Gastrocnemius medialis (tissue), 4 donors: ENCODE measurements around the gene TAS2R31.

Source experiments
- POLR2A ChIP-seq, 2 donors: fragments of 450-650 bp; IDR thresholded peaks; one replicate each; pipeline ENCODE4 v1.6.1; 2017; ENCODE audit warnings: antibody characterized with exemption in 2 of 2, mild to moderate bottlenecking in 2 of 2, moderate library complexity in 2 of 2
- TF ChIP-seq, protein P1 (sequence below), 5 experiments: fragments of 450-650 bp in 3 of 5; fragments of 200-600 bp in 2 of 5; sonication (generic) in 2 of 5; IDR thresholded peaks in 4 of 5; conservative IDR thresholded peaks in 1 of 5; 1 replicate in 4 of 5; 2 replicates in 1 of 5; pipeline ENCODE4 v1.5.1; 2016 to 2019; ENCODE audit warnings: antibody characterized with exemption in 5 of 5, mild to moderate bottlenecking in 3 of 5, moderate library complexity in 3 of 5

DNA sequence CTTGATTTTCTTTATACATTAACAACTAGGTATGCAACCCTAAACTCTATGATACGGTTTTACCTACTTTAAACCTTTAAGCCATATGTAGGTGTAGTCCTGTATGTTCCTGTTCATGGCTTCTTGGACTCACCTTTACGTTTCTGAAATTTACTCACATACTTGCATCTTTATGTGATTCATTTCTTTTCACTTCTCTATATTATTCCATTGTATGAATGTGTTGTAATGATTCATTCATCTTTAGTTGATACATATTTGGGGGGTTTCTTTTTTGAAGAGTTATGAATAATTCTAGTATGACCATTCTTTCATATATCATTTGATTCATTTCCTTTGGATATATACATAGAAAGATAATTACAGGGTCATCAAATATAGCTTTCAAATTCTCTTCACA is 42.1 kb downstream of the TAS2R31 start:
- TF ChIP-seq, protein P1, sequence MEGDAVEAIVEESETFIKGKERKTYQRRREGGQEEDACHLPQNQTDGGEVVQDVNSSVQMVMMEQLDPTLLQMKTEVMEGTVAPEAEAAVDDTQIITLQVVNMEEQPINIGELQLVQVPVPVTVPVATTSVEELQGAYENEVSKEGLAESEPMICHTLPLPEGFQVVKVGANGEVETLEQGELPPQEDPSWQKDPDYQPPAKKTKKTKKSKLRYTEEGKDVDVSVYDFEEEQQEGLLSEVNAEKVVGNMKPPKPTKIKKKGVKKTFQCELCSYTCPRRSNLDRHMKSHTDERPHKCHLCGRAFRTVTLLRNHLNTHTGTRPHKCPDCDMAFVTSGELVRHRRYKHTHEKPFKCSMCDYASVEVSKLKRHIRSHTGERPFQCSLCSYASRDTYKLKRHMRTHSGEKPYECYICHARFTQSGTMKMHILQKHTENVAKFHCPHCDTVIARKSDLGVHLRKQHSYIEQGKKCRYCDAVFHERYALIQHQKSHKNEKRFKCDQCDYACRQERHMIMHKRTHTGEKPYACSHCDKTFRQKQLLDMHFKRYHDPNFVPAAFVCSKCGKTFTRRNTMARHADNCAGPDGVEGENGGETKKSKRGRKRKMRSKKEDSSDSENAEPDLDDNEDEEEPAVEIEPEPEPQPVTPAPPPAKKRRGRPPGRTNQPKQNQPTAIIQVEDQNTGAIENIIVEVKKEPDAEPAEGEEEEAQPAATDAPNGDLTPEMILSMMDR (IDR thresholded peaks at IDR 0.05 in 4 of 5, conservative IDR thresholded peaks at IDR 0.05 in 1 of 5), result no peak
- TF ChIP-seq POLR2A (IDR thresholded peaks at IDR 0.05), result no peak
